Body of pancreas (tissue), 4 donors: ENCODE measurements around the gene NXPH2. TPM values are rescaled to one million over a fixed set of nuclear protein-coding genes. Genes with fewer than 3 reads are reported as not detected.

Experiments used
- ATAC-seq: fragments of 150-250 bp; one replicate; pipeline ENCODE4 v1.9.1; 2016
- DNase-seq, 4 donors: peaks; one replicate each; pipeline ENCODE4 v3.0.0-alpha.2; 2019
- H3K27ac ChIP-seq, 4 donors: fragments of 200-600 bp; sonication (generic); 1 replicate in 3 of 4; 2 replicates in 1 of 4; pipeline versions ENCODE4 v1.5.1 to v1.6.1; 2016 to 2019; ENCODE audit warnings: mild to moderate bottlenecking in 1 of 4, mixed read lengths in 1 of 4, moderate library complexity in 1 of 4
- H3K27me3 ChIP-seq, 2 donors: fragments of 200-600 bp; sonication (generic); one replicate each; pipeline ENCODE4 v1.6.0; 2016; ENCODE audit warnings: mild to moderate bottlenecking in 1 of 2
- H3K36me3 ChIP-seq, 2 donors: fragments of 200-600 bp; sonication (generic); replicated peaks in 1 of 2; 2 replicates each; pipeline ENCODE4 v1.5.1; 2016; ENCODE audit warnings: low read depth in 2 of 2; ENCODE audit not compliant: insufficient read depth in 1 of 2
- H3K4me1 ChIP-seq: fragments of 200-600 bp; sonication (generic); one replicate; pipeline ENCODE4 v1.6.0; 2016
- H3K4me3 ChIP-seq, 2 donors: fragments of 200-600 bp; sonication (generic); 1 replicate in 1 of 2; 2 replicates in 1 of 2; pipeline ENCODE4 v1.5.1; 2016 to 2019
- H3K9me3 ChIP-seq, 3 donors: fragments of 200-600 bp; sonication (generic); 1 replicate in 2 of 3; 2 replicates in 1 of 3; pipeline ENCODE4 v1.5.1; 2016
- CTCF ChIP-seq, 7 experiments: fragments of 450-650 bp in 4 of 7; fragments of 200-600 bp in 3 of 7; sonication (generic) in 3 of 7; IDR thresholded peaks; one replicate each; pipeline ENCODE4 v1.5.1; 2016 to 2019; ENCODE audit warnings: antibody characterized with exemption in 7 of 7
- POLR2A ChIP-seq, 3 donors: fragments of 450-650 bp; IDR thresholded peaks; one replicate each; pipeline ENCODE4 v1.6.1; 2016; ENCODE audit warnings: antibody characterized with exemption in 3 of 3, mild to moderate bottlenecking in 2 of 3
- WGBS, 2 donors: methylation state at CpG; one replicate each; pipeline ENCODE4 v1.1.5; 2017; 5-methylcytosine and 5-hydroxymethylcytosine counted together
- intact Hi-C: fragments of 100-400 bp; cut with DNase I; formaldehyde crosslinking; loops from one replicate; pipeline ENCODE4 v1.15.1; 2023
- total RNA-seq, 2 donors: library from RNA; depleted of rRNA; stranded (reverse); fragments of >200 nt; gene quantifications; one replicate each; pipeline ENCODE4 v1.1.0, GENCODE V29; 2016

NXPH2 gene
- total RNA-seq, 2 donors from 2014 or later, result not detected

- no peak for TF ChIP-seq POLR2A (IDR thresholded peaks at IDR 0.05)
- TF ChIP-seq CTCF (IDR thresholded peaks at IDR 0.05), result no peak
These were observed 49.6 kb downstream of the NXPH2 start for GRCh38 chr2:138730497-138731030.

GRCh38 chr2:138727956-138728355 lies 52.2 kb downstream of the NXPH2 start:
- ATAC-seq (no peak), DNase-seq (no peak)
- TF ChIP-seq POLR2A (IDR thresholded peaks at IDR 0.05) (no peak), CTCF (IDR thresholded peaks at IDR 0.05) (no peak)
- no peaks in the 10 kb centered on the region for H3K27me3 ChIP-seq
- intact Hi-C loops, result no loop called here
- no peak overlapping the region for H3K4me3 ChIP-seq
- H3K27ac ChIP-seq, result no peak overlapping the region
- H3K36me3 ChIP-seq, result no peaks in the 10 kb centered on the region
- 89 to 93% methylated on average over 1 of the region's 1 CpG for WGBS, 2 donors
- H3K4me1 ChIP-seq, result peaks cover 16% of the 10 kb centered on the region
- H3K9me3 ChIP-seq, result no peaks in the 10 kb centered on the region

More at GRCh38 chr2:138730497-138731030, 49.6 kb downstream of the NXPH2 start:
- intact Hi-C loops, result no loop called here
- H3K4me3 ChIP-seq, result no peak overlapping the region
- peaks cover 0 to under 1% (median 0%) of the 10 kb centered on the region in 3 donors for H3K9me3 ChIP-seq
- no peak for ATAC-seq
- peaks cover under 1% of the 10 kb centered on the region for H3K4me1 ChIP-seq
- 85 to 93% methylated on average over 3 of the region's 3 CpGs for WGBS, 2 donors
- no peaks in the 10 kb centered on the region for H3K36me3 ChIP-seq
- no peak overlapping the region for H3K27ac ChIP-seq
- no peak for DNase-seq
- H3K27me3 ChIP-seq, result no peaks in the 10 kb centered on the region

- intact Hi-C loops, result no loop called here
- peaks cover 16% of the 10 kb centered on the region for H3K4me1 ChIP-seq
These were observed 53.5 kb downstream of the NXPH2 start for GRCh38 chr2:138726681-138727080.

GRCh38 chr2:138724729-138725459 lies 55.3 kb downstream of the NXPH2 start:
- H3K36me3 ChIP-seq, result no peaks in the 10 kb centered on the region
- ATAC-seq, result no peak
- intact Hi-C loops, result no loop called here
- H3K4me3 ChIP-seq, result no peak overlapping the region
- no peak for DNase-seq
- WGBS, 2 donors, result 31 to 35% methylated on average over 2 of the region's 2 CpGs
- H3K4me1 ChIP-seq, result peaks cover 16% of the 10 kb centered on the region
- no peak overlapping the region for H3K27ac ChIP-seq
- no peak for TF ChIP-seq POLR2A (IDR thresholded peaks at IDR 0.05)
- TF ChIP-seq CTCF (IDR thresholded peaks at IDR 0.05), result no peak
- no peaks in the 10 kb centered on the region for H3K9me3 ChIP-seq
- H3K27me3 ChIP-seq, result no peaks in the 10 kb centered on the region

More at GRCh38 chr2:138726681-138727080, 53.5 kb downstream of the NXPH2 start:
- ATAC-seq, result no peak
- DNase-seq, result no peak
- no peak overlapping the region for H3K4me3 ChIP-seq
- H3K27me3 ChIP-seq, result no peaks in the 10 kb centered on the region
- H3K27ac ChIP-seq, result no peak overlapping the region
- TF ChIP-seq POLR2A (IDR thresholded peaks at IDR 0.05), result no peak
- TF ChIP-seq CTCF (IDR thresholded peaks at IDR 0.05), result no peak
- no peaks in the 10 kb centered on the region for H3K9me3 ChIP-seq
- H3K36me3 ChIP-seq, result no peaks in the 10 kb centered on the region

- Histone ChIP-seq H3K36me3 (no peaks in the 10 kb centered on the region), H3K9me3 (no peaks in the 10 kb centered on the region), H3K27me3 (no peaks in the 10 kb centered on the region), H3K4me1 (peaks cover 16% of the 10 kb centered on the region), H3K4me3 (no peak overlapping the region), H3K27ac (no peak overlapping the region)
- ATAC-seq (no peak), DNase-seq (no peak)
- TF ChIP-seq POLR2A (IDR thresholded peaks at IDR 0.05), result no peak
- no peak for TF ChIP-seq CTCF (IDR thresholded peaks at IDR 0.05)
- WGBS, 2 donors, result 76 to 91% methylated on average over 2 of the region's 2 CpGs
- intact Hi-C loops, result no loop called here
These were observed 55.9 kb downstream of the NXPH2 start for GRCh38 chr2:138724327-138724726.
